Camera-type eye (tissue), 1 donor: ENCODE measurements around the gene BICC1. TPM values are rescaled to one million over a fixed set of nuclear protein-coding genes. Genes with fewer than 3 reads are reported as not detected.

Experiments used
- total RNA-seq: library from RNA; depleted of rRNA; stranded (reverse); fragments of >200 nt; gene quantifications from one replicate; pipeline ENCODE4 v1.2.3, GENCODE V29; 2014

Gene BICC1
- 34.4 TPM for total RNA-seq

GRCh38 chr10:58512491-58513187 lies at the start of gene BICC1:
Gene BICC1 (plus strand): TSS chr10:58512872. CDS start chr10:58513144, 272 bp downstream.

Other genes with a start within 250 kb of the BICC1 start
- gene IPMK, start 245.0 kb upstream of the BICC1 start, total RNA-seq = 24.2 TPM
- gene CISD1, start 243.7 kb upstream of the BICC1 start, total RNA-seq = 14.3 TPM
- gene UBE2D1, start 177.9 kb upstream of the BICC1 start, total RNA-seq = 39.6 TPM
- 38.1 TPM for gene TFAM, start 127.5 kb upstream of the BICC1 start, total RNA-seq